ENCODE results near the gene NPR1.

GRCh38 chr1:153629343-153629665 is 49.2 kb upstream of the NPR1 start:
- TF ChIP-seq CTCF (IDR thresholded peaks at IDR 0.05) (no peak), POLR2AphosphoS5 (IDR thresholded peaks at IDR 0.05) (no peak), POLR2A (IDR thresholded peaks at IDR 0.05) (no peak)

Data from breast epithelium (tissue), 3 donors.